MV-4-11 (cell line): ENCODE measurements around the gene SMPD3.

ENCODE experiments used
- DNase-seq: peaks from one replicate; lab custom pipeline; 2025; lab: John Stamatoyannopoulos, UW

SMPD3 gene

DNA sequence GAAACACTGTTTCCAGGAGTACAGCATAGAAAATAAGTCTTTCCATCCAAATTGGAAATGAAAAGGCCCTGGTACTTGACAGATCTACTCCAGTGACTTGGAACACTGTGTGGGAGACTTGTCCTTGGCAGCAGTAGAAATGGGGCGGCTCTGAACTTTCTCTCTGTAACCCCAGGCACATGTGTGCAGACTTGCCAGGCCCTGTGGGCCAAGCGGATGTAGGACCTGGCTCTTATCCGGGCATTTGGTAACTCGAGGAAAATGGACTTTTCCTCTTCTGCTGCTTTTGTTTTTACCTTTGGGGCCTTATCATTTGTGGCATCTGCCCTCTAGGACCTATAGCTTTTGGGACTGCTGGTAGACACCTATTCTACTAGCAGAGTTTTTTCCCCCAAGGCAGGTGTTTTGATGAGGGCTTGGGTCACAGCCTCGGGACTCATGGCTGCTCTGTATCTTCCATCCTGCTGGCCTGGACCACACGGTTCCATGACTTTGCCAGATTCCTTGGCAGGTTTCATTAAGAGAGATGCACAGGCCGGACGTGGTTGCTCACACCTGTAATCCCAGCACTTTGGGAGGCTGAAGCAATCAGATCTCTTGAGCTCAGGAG, 43.5 kb downstream of the SMPD3 start:
- DNase-seq, result no peak

DNA sequence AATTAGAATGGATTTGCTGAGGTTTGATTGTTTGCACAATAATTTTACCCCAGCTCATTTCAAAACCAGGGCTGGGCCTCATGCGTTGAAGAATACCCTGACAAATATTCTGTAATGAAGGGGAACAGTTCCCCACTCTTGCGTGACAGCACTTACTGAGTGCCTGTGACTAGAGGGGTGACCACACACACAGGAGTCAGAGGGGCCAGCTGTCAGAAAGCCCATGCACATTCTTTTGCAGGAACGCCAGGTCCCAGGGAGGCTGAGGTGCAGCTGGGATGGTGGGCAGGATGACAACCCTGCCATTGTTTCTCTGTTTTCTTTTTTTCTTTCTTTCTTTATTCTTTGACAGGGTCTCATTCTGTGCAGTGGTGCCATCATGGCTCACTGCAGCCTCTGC, 44.6 kb downstream of the SMPD3 start:
- peak; percentile 10 for DNase-seq

DNA sequence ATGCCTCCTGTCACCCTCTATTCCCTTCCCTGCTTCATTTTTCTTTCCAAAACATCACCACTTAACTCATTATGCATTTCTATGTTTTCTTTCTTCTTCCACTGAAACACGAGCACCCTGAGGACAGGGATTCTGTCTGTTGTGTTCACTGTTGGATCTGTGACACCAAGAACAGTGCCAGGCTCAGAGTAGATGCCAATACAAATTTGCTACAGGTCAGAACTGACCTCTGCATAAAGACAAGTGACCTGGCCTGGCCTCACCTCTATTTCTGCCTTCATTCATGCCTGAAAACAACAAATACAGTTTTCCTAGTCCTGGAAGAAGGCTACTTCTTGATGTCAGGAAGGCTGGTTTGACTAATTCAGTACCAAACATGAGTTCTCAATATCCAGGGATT, 45.1 kb downstream of the SMPD3 start:
- DNase-seq, result no peak

DNA sequence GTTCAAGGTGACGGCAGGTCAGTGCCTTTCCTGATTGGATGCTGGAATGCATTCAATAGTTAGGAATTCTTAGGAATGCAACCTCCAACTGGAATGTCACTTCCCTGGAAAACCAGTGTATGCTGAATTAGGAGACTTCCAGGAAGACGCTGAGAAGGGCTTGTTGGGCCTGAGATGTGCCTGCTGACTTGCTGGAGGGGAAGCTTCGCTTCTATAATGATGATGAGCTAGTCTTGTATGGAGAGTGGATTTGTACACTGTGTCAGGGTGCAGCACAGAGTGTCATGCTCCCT, 45.6 kb downstream of the SMPD3 start:
- DNase-seq, result no peak

DNA sequence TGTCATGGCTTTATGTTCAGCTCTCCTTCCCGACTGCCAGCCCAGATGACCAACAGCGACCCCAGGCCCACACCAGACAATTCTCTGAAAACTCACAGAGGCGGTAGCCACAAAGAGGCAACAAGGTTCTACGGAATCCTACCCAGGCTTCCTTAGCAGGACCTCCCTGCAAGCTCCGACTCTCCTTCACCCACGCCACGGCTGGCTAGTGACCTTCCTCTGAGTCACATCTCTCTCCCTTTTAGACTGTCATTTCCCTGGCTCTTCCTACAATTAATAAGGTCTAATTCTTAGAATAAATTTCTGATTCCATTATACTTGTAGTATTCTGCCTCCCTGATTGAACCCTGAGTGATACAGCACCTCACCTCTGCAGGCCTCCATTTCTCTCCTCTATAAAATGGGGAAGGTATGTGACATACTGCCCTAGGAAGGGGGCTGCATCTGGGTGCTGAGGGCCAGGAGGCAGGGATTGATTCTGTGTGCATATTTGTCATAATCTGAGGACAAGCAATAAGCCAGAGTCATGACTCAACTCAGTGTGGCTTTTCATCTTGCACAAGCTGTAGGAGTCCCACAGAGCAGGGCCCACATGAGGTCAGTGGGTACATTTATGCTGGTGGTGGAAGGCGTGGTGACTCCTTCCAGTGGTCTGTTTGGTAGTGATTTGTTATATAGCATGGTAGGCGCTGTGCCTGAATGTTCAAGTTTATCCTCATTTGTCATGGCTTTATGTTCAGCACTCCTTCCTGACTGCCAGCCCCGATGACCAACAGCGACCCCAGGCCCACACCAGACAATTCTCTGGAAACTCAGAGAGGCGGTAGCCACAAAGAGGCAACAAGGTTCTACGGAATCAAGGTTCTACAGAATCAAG, 46.2 kb downstream of the SMPD3 start:
- DNase-seq, result peak; percentile 87

DNA sequence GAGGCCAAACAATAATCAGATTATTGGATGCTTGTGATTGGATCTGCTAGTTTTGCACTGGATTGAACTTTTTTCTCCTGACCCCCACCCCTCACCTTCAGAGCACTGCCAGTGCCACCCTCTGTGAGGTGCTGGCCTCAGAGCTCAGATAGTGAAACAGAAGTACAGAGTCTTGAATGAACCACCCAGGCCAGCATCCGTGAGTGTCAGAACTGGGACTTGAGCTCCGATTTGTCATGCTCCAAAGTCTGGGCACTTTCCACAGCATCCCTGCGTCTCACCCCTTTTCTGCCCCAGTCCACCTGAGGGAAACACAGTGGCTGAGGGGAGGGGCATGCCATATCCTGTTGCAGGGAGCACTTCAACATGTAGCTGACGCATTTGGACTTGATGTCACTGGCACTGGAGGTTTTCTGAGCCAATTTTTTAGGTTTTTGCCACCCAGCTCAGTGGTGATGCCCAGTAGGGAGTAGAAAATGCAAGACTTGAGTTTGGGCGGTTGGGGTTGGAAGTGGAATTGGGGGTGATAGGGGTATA, 47.3 kb downstream of the SMPD3 start:
- no peak for DNase-seq

DNA sequence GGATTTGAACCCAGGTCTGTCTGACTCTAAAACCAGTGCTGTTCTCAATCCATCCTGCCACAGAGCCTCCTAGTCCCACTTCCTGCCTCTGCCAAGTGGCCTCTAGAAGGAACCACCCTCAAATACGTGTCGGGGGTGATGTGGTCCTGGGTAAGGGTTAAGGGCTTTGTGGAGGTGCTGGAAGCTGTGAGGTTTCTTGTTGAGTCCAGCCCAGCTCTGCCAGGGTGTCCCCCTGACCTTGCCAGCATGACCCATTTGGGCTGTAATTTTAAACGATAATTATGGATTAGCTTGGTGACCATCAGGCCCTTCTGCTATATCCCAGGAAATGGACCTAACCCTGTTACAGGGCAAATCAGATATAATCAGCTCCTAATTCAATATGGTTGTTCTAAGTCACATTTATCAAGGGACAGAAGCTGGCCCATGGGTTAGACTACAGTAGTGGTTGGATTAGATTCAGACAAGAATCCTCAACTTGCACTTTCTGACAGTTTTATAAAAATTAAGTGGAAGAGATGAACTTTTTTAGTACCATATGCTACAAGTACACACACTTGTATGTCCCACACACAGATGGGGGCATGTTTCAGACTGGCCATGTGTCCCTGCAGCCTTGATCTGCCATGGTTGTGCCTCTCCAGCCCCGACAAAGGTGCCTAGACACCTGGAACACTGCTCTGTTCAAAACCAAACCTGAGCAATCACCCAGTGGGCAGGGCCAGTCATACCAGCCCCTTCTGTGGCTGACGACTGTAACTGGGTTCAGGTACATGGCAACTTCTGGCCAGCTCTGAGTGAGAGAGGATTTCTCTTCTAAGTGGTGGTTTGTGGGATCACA, 48.0 kb downstream of the SMPD3 start:
- no peak for DNase-seq

DNA sequence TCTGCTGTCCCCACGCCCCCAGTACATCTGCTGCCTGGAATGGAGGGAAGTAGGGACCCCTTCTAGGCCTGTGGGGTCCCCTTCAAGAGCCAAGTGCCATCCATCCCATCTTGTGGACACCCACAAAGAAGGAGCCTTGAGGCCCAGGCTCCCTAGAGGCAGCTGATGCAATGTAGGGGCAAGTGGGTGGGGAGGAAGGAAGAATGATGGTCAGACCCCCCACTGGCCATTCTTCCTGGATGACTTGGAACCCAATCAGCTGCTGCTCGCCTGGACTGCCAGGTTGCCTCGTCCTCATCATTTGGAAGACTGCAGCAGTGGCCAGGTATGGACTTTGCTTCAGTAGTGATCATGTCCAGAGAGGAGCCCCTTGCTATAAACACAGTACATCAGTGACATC, 48.9 kb downstream of the SMPD3 start:
- DNase-seq, result no peak

DNA sequence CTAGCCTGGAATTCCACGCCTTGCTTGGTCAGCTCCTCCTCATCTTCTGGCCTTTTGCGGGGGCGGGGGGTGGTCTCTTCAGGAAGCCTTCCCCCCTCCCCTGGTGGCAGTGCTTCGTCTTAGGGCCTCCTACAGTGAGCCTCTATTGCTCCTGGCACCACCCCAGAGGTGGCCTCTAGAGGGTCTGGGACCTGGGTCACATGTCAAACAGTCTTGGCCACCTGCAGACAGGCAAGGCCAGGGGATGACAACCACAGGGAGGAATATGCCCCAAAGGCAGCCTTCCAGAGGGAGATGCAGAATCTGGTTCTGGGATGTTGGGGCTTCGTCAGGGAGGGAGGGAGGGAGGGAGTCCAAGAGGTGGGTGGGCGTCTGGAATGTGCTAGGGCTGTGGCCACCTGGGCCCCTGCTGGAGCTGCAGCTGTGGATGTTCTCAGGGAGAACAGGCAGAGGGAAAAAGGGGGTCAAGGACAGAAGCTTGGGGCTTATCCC, 50.6 kb downstream of the SMPD3 start:
- DNase-seq, result no peak

DNA sequence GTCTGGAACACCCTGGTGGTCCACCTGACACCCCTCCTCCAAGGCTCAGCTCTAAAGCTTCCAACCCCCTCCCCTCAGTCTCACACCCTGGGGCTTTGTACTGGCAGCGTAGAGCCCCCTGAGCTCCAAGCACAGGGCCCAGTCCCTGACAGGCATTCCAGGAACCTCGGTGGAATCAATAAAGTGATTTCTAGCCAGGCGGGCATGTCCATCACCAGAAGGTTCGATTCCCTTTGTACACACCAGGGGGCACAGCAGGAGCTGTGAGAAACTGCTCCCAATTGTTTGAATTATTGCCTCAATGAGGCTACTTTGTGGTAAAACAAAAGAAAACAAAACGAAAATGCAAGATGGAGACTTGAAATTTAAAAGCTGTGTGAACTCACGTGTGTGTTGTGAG, 51.8 kb downstream of the SMPD3 start:
- peak; percentile 37 for DNase-seq

DNA sequence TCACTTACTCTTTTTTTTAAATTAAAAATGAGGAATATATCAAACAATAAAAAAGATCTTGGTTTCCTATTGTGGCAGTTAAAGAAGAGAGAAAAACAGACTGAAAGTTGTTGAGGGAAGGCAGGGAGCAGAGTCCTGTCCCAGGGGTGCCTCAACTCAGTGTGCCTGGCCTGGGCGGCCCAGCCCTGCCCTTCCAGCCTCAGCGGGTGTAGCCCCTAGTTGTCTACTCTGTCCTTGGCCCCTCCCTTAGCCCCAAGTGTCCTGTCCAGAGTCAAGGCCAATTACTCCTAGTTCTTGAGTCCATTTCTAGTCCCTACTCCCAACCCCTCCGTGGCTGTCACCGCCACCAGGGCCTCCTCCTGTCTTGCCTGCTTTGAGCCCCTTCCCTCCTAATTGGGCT, 52.5 kb downstream of the SMPD3 start:
- DNase-seq, result no peak

DNA sequence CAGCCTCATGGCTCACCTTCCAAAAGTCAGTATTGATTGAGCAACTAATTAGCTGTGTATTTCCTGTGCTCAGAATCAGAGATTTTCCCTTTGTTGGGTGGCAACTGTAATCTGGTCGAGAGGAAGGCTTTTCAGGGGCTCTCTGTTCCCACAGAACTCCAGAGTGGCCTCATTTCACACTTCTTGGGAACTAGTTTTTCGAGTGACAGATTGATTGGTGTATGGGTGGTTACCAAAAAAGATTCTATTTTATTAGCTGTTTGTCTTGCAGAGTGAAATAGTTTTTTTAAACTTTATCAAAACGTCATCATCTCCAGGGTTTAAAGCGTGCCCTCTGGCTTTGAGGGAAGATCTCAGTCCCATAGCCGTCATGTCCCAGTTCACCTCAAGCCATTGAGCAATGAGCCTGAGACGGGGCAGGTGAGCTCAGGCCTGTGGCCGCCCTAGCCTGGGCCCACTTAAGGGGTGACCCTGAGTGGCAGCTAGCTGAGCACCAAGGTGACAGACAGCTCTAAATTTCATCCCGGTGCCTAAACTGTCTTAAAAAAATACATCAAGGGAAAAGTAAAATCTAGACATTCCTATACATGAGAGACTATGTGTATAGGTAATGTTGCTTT, 53.0 kb downstream of the SMPD3 start:
- DNase-seq, result no peak

DNA sequence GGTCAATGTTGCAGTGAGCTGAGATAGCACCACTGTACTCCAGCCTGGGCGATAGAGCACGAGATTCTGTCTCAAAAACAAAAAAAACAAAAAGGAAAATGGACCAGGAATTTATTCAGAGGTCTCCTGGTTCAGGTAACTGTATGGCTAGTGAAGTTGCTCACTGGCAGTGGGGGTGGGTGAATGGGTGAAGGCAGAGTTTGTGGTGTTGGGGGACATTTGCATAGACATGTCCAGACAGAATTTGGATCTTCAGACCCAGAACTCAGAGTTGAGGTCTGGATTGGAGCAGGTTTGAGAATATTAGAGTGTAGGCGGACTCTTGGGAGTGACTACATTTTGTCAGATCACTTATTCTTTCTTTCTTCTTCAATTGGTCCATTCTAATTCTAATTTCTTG, 55.0 kb downstream of the SMPD3 start:
- DNase-seq, result no peak

DNA sequence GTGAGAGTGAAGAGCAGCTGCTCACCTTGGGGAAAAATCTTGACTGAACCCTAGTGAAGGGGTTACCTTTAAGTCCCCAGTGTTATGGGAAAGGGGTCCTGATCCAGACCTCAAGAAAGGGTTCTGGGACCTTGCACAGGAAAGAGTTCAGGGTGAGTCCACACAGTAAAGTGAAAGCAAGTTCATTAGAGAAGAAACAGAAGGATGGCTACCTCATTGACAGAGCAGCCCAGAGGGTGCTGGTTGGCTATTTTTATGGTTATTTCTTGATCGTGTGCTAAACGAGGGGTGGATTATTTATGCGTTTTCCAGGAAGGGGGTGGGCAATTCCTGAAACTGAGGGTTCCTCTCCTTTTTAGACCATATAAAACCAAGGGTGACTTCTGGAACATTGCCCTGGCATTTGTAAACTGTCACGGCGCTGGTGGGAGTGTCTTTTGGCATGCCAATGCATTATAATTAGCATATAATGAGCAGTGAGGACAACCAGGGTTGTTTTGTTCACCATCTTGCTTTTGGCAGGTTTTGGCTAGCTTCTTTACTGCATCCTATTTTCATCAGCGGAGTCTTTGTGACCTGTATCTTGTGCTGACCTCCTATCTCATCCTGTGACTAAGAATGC, 58.4 kb downstream of the SMPD3 start:
- no peak for DNase-seq

DNA sequence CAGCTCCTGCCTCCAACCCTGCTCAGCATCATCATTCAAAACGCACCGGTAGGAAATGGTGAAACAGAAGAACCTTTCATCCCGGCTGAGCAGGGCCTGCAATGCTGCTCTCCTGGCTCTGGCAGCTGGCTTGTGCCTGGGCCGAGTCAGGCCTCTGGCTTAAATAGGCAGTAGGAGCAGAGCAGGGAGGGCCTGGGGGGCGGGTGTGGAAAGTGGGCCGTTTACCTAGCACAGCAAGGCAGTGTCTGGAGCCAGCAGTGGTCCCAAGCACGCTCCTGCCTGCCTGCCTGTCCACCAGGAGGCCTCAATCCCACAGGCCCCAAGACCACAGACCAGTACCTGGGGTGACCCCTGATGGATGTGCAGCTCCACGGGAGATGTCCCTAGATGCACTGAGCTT, 59.3 kb downstream of the SMPD3 start:
- DNase-seq, result no peak

DNA sequence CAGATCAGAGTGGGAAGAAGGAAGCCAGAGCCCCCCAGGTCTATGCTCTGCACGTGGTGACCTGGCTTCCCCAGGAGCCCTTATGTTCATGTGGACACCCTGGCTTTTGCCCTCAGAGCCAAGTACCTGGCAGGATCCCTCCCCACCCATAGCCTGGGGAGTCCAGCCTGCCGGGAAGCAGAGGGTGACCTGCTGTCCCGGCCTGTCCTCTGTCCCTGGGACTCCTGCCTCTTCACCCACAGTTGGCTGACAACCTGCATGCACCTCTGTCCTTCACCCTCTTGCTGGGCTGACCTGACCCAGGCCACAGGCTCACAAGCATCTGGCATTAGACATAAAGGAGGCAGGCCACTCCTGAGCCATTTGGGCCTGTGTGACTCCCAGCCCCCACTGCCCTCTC, 60.2 kb downstream of the SMPD3 start:
- DNase-seq, result no peak

DNA sequence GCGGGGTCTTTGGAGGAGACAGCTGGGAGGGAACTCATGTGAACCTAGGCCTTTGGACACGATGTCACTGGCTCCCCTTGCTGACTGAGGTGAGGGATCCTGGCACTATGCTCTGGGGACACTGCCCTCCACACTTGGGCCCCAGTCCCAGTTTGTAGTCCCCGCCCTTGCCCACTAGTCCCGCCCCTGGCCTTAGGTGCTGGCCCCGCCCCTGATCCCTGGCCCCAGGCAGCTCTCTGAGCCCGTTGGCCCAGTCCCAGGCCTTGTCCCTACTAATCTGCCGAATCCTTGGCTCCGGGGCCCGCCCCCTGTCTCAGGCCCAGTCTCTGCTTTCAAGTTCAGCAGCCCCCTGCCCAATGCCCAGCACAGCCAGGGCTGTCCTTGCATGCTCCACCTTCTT, 61.0 kb downstream of the SMPD3 start:
- no peak for DNase-seq

DNA sequence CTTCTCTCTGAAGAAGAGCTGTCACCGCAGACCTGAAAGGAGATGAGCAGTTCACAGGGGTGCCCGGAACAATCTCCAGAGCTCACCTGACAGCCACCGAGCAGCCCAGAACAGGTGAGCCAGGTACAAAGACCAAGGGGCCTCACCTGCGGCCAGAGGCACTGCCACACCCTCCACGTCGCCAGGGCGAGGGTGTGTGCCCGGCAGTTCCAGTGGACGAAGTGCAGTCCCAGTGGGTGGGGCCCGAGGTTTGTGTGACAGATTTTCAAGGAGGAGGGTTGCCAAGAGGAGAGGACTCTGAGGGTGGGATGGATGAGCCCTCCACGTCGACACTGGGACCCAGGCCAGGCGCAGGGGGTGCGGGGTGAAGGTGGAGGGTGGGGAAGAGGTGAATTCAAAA, 61.7 kb downstream of the SMPD3 start:
- DNase-seq, result no peak

DNA sequence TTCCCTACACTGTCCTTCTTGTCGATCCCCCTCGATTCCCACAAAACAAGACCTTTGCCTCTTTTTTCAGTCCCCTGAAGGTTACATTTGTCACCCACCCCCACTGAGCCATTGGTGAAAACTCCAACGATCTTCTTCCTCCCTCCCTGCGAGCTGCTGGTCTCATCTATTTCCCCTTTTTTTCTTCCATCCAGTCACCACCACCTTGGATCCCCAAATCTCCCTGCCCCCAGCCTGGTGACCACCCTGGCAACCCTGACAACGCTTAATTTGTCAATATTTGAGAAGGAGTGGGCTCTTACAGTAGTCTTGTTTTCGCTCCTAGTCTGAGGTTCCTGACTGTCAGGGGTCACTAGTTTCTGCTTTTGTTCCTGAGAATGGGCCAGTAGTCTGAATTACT, 62.9 kb downstream of the SMPD3 start:
- DNase-seq, result peak; percentile 32

DNA sequence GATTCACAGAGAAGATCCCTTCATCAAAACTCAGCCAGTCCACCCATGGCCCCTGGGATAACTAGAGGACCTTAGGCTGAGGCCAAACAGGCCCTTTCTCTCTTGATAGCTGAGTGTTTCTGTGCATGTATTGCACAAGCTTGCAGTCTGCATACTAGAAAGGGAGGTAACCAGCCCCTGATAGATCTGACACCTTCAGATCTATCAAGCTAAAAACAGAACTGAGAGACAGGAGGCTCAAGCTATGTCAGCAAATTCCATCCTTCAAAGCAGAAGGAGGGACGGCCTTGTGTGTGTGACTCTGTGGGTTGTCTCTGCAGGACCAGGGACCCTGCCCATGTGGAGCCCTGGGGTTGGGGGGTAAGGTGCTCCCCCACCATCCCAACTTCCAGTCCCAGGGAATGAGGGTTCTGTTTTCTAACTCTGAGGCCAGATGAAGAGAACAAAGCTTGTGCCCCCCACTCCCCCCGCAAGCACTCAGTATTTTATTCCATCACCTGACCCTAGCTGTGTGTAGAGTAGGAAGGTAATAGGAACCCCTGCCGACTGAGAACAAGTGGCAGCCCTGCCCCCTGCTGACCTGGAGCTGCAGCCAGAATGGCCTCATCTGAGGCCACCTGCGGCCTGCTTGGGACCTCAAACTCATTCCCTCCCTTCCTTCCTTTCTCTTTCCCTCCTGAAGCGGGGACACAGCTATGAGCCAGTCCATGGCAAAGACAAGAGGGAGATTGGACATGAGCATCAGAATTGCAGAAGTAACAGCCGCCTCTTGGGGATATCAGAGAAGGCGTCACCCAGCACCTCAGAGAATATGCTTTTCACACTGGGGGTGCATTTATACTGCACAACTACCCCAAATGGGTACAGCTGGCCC, 63.8 kb downstream of the SMPD3 start:
- peak; percentile 46 for DNase-seq

DNA sequence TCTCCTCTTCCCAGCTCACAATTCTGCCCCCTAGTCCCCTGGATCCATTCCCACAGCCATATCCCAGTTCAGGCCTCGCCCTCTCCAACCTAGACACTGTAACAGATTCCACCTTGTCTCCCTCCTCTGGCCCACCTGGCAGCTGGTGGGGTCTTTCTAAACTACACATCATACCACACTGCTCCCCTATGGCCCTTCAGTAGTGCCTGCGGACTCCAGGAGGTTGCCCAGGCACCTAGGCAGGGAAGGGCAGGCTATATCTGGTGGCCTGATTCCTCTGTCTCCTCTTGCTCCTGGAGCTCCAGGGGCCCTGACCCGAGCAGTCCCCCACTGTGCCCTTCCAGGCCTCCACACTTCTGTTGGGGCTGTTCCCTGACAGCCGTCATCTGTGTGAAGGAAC, 64.5 kb downstream of the SMPD3 start:
- DNase-seq, result no peak
